Heart right ventricle (tissue), 16 donors: Measurements from ENCODE around the gene IGF1. TPM values are rescaled to one million over a fixed set of nuclear protein-coding genes. Genes with fewer than 3 reads are reported as not detected.

Experiments
- ATAC-seq, 8 donors: fragments of 200-7000 bp; cut with Tn5 transposase; one replicate each; pipeline ENCODE4 v1.9.1; 2020; ENCODE audit warnings: mild to moderate bottlenecking in 8 of 8, moderate library complexity in 8 of 8, moderate number of reproducible peaks in 1 of 8
- DNase-seq, 2 donors: peaks; one replicate each; pipeline ENCODE4 v3.0.0-alpha.2; 2020
- H3K27ac ChIP-seq, 10 donors: fragments of 200-600 bp; sonication (generic) in 2 of 10; one replicate each; pipeline versions ENCODE4 v1.5.0 to v1.8.0; 2020 to 2022; ENCODE audit warnings: mild to moderate bottlenecking in 3 of 10
- H3K27me3 ChIP-seq, 7 donors: fragments of 200-600 bp; one replicate each; pipeline ENCODE4 v1.8.0; 2021 to 2022; ENCODE audit warnings: mild to moderate bottlenecking in 2 of 7
- H3K36me3 ChIP-seq, 9 donors: fragments of 200-600 bp; sonication (generic) in 1 of 9; one replicate each; pipeline versions ENCODE4 v1.5.0 to v1.8.0; 2020 to 2022; ENCODE audit warnings: mild to moderate bottlenecking in 2 of 9
- H3K4me1 ChIP-seq, 9 donors: fragments of 200-600 bp; sonication (generic) in 1 of 9; one replicate each; pipeline versions ENCODE4 v1.5.0 to v1.8.0; 2020 to 2022; ENCODE audit warnings: mild to moderate bottlenecking in 4 of 9
- H3K4me3 ChIP-seq, 10 donors: fragments of 200-600 bp; sonication (generic) in 2 of 10; one replicate each; pipeline versions ENCODE4 v1.5.0 to v1.8.0; 2020 to 2022; ENCODE audit warnings: mild to moderate bottlenecking in 7 of 10, moderate library complexity in 2 of 10
- H3K9me3 ChIP-seq, 11 donors: fragments of 200-600 bp in 10 of 11; sonication (generic) in 2 of 11; one replicate each; pipeline versions ENCODE4 v1.5.0 to v1.8.0; 2013 to 2022; ENCODE audit warnings: mild to moderate bottlenecking in 2 of 11, control low read depth in 1 of 11, moderate library complexity in 1 of 11
- WGBS, 2 donors: extraction: QIAGEN DNeasy Blood & Tissue Kit; methylation state at CpG; one replicate each; pipeline ENCODE4 v1.1.7; 2013; ENCODE audit warnings: inconsistent platforms in 1 of 2; 5-methylcytosine and 5-hydroxymethylcytosine counted together
- intact Hi-C, 10 donors: fragments of 100-400 bp; cut with DNase I; formaldehyde crosslinking; loops; one replicate each; pipeline versions ENCODE4 v1.11.1 to v1.14.2; 2022
- polyA plus RNA-seq, 2 donors: library from polyadenylated mRNA; stranded (reverse); fragments of 200-250 nt; gene quantifications; one replicate each; pipeline ENCODE4 v1.2.3, GENCODE V29; 2013
- total RNA-seq, 10 donors: library from RNA; stranded (reverse); fragmentation: NEBNext Ultra II Directional in 3 of 10; extraction: Animal tissue kit (Norgen Biotek cat#: 25700) in 3 of 10; gene quantifications; one replicate each; pipeline versions ENCODE4 v1.2.1 to v1.2.4, GENCODE V29; 2021 to 2023
- TF ChIP-seq, protein P1 (sequence below), 9 donors: fragments of 200-600 bp; sonication (generic) in 2 of 9; IDR thresholded peaks; one replicate each; pipeline versions ENCODE4 v1.5.0 to v1.8.0; 2021 to 2022; ENCODE audit warnings: antibody characterized with exemption in 9 of 9, mild to moderate bottlenecking in 5 of 9, moderate library complexity in 1 of 9
- donor health status: Arrhythmogenic right ventricular cardiomyopathy.
- donor health status: ischemic (EF 13 %, LVEDD 7.1; RV severe dilation, severe dysfunction).
- donor health status: healthy with polysubstance abuse.
- donor health status: DM: no; HTN: yes; CAD: no.
- donor health status: DM: no; HTN: no; CAD: no.
- donor health status: ischemic (EF 25% LVEDD 6.9; RV normal size, moderate dysfunction).
- donor health status: ischemic (EF 25% LVEDD 5.7; RV mildly dilated, moderate dysfunction).
- donor health status: healthy.
- donor health status: DM: yes; HTN: yes; CAD: no.
- donor health status: Ischemic cardiomyopathy.
- donor health status: ischemic (EF 35%, LVEDD 5.7; RV mildly dilated, moderate dysfunction).
- donor health status: nonischemic (EF 11% LVEDD 7.7; RV severe dilation, severe dysfunction).
- donor health status: DM: yes; HTN: yes; CAD: no.
- donor health status: PGD.
- donor health status: ischemic (EF 29% LVEDD 5.4; RV normal size, mild dysfunction).
- donor health status: nonischemic (EF 23%, LVEDD 6.1; RV moderate dilation, normal function).

Gene IGF1
- total and polyA plus RNA-seq, 12 donors, result 6.3 to 32.3 (median 8.9) TPM

GRCh38 chr12:102388469-102388868 is 91.9 kb downstream of the IGF1 start:
- TF ChIP-seq, protein P1, sequence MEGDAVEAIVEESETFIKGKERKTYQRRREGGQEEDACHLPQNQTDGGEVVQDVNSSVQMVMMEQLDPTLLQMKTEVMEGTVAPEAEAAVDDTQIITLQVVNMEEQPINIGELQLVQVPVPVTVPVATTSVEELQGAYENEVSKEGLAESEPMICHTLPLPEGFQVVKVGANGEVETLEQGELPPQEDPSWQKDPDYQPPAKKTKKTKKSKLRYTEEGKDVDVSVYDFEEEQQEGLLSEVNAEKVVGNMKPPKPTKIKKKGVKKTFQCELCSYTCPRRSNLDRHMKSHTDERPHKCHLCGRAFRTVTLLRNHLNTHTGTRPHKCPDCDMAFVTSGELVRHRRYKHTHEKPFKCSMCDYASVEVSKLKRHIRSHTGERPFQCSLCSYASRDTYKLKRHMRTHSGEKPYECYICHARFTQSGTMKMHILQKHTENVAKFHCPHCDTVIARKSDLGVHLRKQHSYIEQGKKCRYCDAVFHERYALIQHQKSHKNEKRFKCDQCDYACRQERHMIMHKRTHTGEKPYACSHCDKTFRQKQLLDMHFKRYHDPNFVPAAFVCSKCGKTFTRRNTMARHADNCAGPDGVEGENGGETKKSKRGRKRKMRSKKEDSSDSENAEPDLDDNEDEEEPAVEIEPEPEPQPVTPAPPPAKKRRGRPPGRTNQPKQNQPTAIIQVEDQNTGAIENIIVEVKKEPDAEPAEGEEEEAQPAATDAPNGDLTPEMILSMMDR (IDR thresholded peaks at IDR 0.05), result no peak
- intact Hi-C loops, result no loop called here
- WGBS, 2 donors, result 43 to 46% methylated on average over 1 of the region's 1 CpG

GRCh38 chr12:102385343-102385742 is 95.0 kb downstream of the IGF1 start:
- Histone ChIP-seq H3K27me3 (no peaks in the 10 kb centered on the region), H3K27ac (no peak overlapping the region), H3K36me3 (no peaks in the 10 kb centered on the region), H3K4me1 (no peaks in the 10 kb centered on the region), H3K4me3 (no peak overlapping the region), H3K9me3 (peaks cover 0 to 30% (median 4%) of the 10 kb centered on the region in 11 donors)
- ATAC-seq (no peak), DNase-seq (no peak)
- WGBS, 2 donors, result 90% methylated on average over 1 of the region's 1 CpG
- intact Hi-C loops, result no loop called here
- TF ChIP-seq, protein P1 (IDR thresholded peaks at IDR 0.05), result no peak

More at GRCh38 chr12:102388469-102388868, 91.9 kb downstream of the IGF1 start:
- ATAC-seq (no peak), DNase-seq (no peak)
- Histone ChIP-seq H3K27ac (no peak overlapping the region), H3K4me1 (no peaks in the 10 kb centered on the region), H3K4me3 (no peak overlapping the region), H3K36me3 (no peaks in the 10 kb centered on the region), H3K27me3 (no peaks in the 10 kb centered on the region), H3K9me3 (peaks cover 0 to 20% (median 2%) of the 10 kb centered on the region in 11 donors)

- H3K4me3 ChIP-seq, result no peak overlapping the region
- 35 to 55% methylated on average over 3 of the region's 3 CpGs for WGBS, 2 donors
- ATAC-seq (peak in 4 of 8 donors; percentile 28 to 65 (median 44)), DNase-seq (no peak)
- peak overlapping the region in 3 of 10 donors; percentile 16 to 45 (median 28) for H3K27ac ChIP-seq
- TF ChIP-seq, protein P1 (IDR thresholded peaks at IDR 0.05), result no peak
- peaks cover 0 to 5% (median 0%) of the 10 kb centered on the region in 9 donors for H3K4me1 ChIP-seq
- intact Hi-C loops, result no loop called here
- no peaks in the 10 kb centered on the region for H3K36me3 ChIP-seq
- H3K9me3 ChIP-seq, result peaks cover 0 to 21% (median 4%) of the 10 kb centered on the region in 11 donors
- H3K27me3 ChIP-seq, result no peaks in the 10 kb centered on the region
These were observed 100.8 kb downstream of the IGF1 start for GRCh38 chr12:102379346-102380162.

DNA sequence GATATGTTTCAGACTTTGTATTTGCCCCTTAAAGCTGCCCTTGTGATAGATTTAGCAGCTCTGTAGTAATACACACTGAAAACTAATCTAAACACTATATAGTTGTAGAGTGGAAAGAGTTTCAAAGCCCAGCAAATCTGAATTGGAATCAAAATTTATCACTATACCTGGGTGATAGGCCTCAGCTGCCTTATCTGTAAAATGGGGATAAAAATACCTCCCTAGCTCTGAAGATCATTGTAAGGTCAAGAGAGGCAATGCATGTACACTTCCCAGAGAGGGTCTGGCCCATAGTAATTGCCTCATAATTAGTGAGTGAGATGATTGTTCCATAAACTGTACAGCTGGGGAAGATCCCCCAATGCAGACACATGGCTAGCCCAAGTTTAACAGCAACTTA is 103.6 kb downstream of the IGF1 start:
- no peak for DNase-seq
- Histone ChIP-seq H3K27ac (no peak overlapping the region), H3K36me3 (no peaks in the 10 kb centered on the region), H3K4me3 (no peak overlapping the region), H3K9me3 (peaks cover 0 to 7% (median 0%) of the 10 kb centered on the region in 11 donors), H3K4me1 (peaks cover 0 to 5% (median 0%) of the 10 kb centered on the region in 9 donors), H3K27me3 (no peaks in the 10 kb centered on the region)
- intact Hi-C loops, result no loop called here
- no peak for ATAC-seq
- TF ChIP-seq, protein P1 (IDR thresholded peaks at IDR 0.05), result no peak
